ENCODE results near the gene NFE2L2. TPM values are rescaled to one million over a fixed set of nuclear protein-coding genes. Genes with fewer than 3 reads are reported as not detected.
A peak's percentile ranks its signal among the peaks of the same experiment; 100 is the strongest.

NFE2L2 gene
- total and polyA plus RNA-seq, 9 of the 15 experiments (the other 6 are each of a cell fraction or from before 2014, with no cell fraction given) = 29.3 to 120 (median 59.3) TPM

DNA sequence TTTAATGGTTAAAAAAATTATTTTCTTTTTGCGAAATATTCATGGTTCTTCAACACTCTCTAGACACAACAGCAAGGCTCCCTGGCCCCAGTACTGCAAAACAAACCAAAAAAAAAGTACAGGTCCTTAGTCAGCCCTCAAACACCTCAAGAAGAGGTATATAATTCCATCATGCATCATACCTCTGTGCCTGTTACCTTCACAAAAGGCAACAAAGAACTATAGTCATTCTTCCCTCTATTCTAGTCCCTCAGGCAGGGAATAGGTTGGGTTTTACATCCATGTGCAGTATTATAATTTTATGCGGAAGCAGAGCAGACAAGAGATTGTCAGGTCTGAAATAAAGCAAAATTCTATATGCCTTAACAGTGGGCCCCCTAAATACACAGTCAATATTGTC, 8.5 kb downstream of the NFE2L2 start:
- Histone ChIP-seq H3K9me3 (replicated peaks; ENCODE audit: control insufficient read depth, insufficient read depth, low read depth, low read length) (peaks cover 18% of the 10 kb centered on the region), H3K4me1 (replicated peaks in 1 of 2; ENCODE audit: control insufficient read depth in 2 of 2, insufficient read depth in 2 of 2, low read length in 2 of 2) (peaks cover 30 to 72% of the 10 kb centered on the region in 2 experiments), H3K27ac (ENCODE audit: extremely low read depth, low read depth, low read length) (no peak overlapping the region), H3K27me3 (ENCODE audit: control insufficient read depth in 2 of 2, insufficient read depth in 2 of 2, low read length in 2 of 2) (no peaks in the 10 kb centered on the region), H3K9ac (ENCODE audit: insufficient read depth in 1 of 2, low read depth in 2 of 2, low read length in 2 of 2) (0 out of 4 replicates have a peak overlapping the region, but pooled peaks of 1 of the 2 experiments have one; percentile 3), H2AFZ (ENCODE audit: low read depth, low read length) (no peak overlapping the region), H3K79me2 (ENCODE audit: control insufficient read depth, insufficient read depth, low read length) (peaks cover 100% of the 10 kb centered on the region), H3K4me3 (no peak overlapping the region), H4K20me1 (replicated peaks; ENCODE audit: control insufficient read depth, insufficient read depth, low read length) (peaks cover 49% of the 10 kb centered on the region), H3K36me3 (ENCODE audit: control insufficient read depth, insufficient read depth, low read length) (peaks cover 71% of the 10 kb centered on the region), H3K4me2 (ENCODE audit: insufficient read depth, low read length) (no peak overlapping the region), H3K9me1 (ENCODE audit: control insufficient read depth, insufficient read depth, low read length) (peaks cover 11% of the 10 kb centered on the region)
- no TSS peak for BruUV-seq (replicated peaks)
- ATAC-seq = no peak
- no peak for DNase-seq (ENCODE audit: extremely low read depth in 1 of 4, low spot score in 3 of 4)
- POLR2A ChIA-PET = interaction anchor here (1.0 to 10.9 kb wide), 9 partner anchors 8 to 437 kb away, joined by 3 to 199 read pairs (median 6); partner anchors contain the start of gene NFE2L2
- FAIRE-seq = no peak
- intact Hi-C loops (cut with micrococcal nuclease) (no loop called here), in situ Hi-C loops (cut with MboI) (loop anchor here (5.0 kb wide), 1 partner anchor 89 kb away; no protein-coding TSS in a partner anchor)
- 81% methylated on average over 2 of the region's 2 CpGs for WGBS (ENCODE audit: insufficient coverage, low coverage, missing lambda C conversion rate)
- CTCF ChIA-PET (ENCODE audit: low intra/inter-chr PET ratio) = interaction anchor here (0.6 to 1.5 kb wide), 2 partner anchors 89 to 92 kb away, joined by 4 read pairs; no protein-coding TSS in a partner anchor
- no peak for TF ChIP-seq ZC3H4 (CRISPR knock-in tag; IDR thresholded peaks at IDR 0.05; ENCODE audit: borderline replicate concordance)
- TF ChIP-seq MCM7 (IDR thresholded peaks at IDR 0.05) = no peak
- TF ChIP-seq, protein P1, sequence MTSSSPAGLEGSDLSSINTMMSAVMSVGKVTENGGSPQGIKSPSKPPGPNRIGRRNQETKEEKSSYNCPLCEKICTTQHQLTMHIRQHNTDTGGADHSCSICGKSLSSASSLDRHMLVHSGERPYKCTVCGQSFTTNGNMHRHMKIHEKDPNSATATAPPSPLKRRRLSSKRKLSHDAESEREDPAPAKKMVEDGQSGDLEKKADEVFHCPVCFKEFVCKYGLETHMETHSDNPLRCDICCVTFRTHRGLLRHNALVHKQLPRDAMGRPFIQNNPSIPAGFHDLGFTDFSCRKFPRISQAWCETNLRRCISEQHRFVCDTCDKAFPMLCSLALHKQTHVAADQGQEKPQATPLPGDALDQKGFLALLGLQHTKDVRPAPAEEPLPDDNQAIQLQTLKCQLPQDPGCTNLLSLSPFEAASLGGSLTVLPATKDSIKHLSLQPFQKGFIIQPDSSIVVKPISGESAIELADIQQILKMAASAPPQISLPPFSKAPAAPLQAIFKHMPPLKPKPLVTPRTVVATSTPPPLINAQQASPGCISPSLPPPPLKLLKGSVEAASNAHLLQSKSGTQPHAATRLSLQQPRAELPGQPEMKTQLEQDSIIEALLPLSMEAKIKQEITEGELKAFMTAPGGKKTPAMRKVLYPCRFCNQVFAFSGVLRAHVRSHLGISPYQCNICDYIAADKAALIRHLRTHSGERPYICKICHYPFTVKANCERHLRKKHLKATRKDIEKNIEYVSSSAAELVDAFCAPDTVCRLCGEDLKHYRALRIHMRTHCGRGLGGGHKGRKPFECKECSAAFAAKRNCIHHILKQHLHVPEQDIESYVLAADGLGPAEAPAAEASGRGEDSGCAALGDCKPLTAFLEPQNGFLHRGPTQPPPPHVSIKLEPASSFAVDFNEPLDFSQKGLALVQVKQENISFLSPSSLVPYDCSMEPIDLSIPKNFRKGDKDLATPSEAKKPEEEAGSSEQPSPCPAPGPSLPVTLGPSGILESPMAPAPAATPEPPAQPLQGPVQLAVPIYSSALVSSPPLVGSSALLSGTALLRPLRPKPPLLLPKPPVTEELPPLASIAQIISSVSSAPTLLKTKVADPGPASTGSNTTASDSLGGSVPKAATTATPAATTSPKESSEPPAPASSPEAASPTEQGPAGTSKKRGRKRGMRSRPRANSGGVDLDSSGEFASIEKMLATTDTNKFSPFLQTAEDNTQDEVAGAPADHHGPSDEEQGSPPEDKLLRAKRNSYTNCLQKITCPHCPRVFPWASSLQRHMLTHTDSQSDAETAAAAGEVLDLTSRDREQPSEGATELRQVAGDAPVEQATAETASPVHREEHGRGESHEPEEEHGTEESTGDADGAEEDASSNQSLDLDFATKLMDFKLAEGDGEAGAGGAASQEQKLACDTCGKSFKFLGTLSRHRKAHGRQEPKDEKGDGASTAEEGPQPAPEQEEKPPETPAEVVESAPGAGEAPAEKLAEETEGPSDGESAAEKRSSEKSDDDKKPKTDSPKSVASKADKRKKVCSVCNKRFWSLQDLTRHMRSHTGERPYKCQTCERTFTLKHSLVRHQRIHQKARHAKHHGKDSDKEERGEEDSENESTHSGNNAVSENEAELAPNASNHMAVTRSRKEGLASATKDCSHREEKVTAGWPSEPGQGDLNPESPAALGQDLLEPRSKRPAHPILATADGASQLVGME (CRISPR knock-in tag; IDR thresholded peaks at IDR 0.05) = no peak
- no peak for TF ChIP-seq TCF7 (IDR thresholded peaks at IDR 0.05; ENCODE audit: borderline replicate concordance)
- TF ChIP-seq POLR3G (IDR thresholded peaks at IDR 0.05; ENCODE audit: extremely low read depth, insufficient read length, insufficient replicate concordance) = no peak
- TF ChIP-seq ZNF274 (IDR thresholded peaks at IDR 0.05; ENCODE audit: borderline replicate concordance, low read depth, low read length) = no peak
- TF ChIP-seq TAF7 (tag; IDR thresholded peaks at IDR 0.05) = no peak
- TF ChIP-seq ZFP1 (CRISPR knock-in tag; IDR thresholded peaks at IDR 0.05) = no peak
- no peak for TF ChIP-seq ZNF507 (tag; conservative IDR thresholded peaks at IDR 0.05)
- no peak for TF ChIP-seq FOXO4 (CRISPR knock-in tag; IDR thresholded peaks at IDR 0.05)
- TF ChIP-seq, protein P2, sequence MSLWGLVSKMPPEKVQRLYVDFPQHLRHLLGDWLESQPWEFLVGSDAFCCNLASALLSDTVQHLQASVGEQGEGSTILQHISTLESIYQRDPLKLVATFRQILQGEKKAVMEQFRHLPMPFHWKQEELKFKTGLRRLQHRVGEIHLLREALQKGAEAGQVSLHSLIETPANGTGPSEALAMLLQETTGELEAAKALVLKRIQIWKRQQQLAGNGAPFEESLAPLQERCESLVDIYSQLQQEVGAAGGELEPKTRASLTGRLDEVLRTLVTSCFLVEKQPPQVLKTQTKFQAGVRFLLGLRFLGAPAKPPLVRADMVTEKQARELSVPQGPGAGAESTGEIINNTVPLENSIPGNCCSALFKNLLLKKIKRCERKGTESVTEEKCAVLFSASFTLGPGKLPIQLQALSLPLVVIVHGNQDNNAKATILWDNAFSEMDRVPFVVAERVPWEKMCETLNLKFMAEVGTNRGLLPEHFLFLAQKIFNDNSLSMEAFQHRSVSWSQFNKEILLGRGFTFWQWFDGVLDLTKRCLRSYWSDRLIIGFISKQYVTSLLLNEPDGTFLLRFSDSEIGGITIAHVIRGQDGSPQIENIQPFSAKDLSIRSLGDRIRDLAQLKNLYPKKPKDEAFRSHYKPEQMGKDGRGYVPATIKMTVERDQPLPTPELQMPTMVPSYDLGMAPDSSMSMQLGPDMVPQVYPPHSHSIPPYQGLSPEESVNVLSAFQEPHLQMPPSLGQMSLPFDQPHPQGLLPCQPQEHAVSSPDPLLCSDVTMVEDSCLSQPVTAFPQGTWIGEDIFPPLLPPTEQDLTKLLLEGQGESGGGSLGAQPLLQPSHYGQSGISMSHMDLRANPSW (CRISPR knock-in tag; IDR thresholded peaks at IDR 0.05) = no peak
- TF ChIP-seq SIN3B (IDR thresholded peaks at IDR 0.05; ENCODE audit: low read depth) = no peak

All from K562 (cell line).